Endothelial cell of hepatic sinusoid (primary cell): Measurements from ENCODE around the gene GOLGA7B.

Experiments used
- in situ Hi-C: cut with HindIII; loops from 2 replicates; pipeline ENCODE4 v1.10.0; 2017; ENCODE audit warnings: low sequenced_read_pairs

GOLGA7B gene

DNA sequence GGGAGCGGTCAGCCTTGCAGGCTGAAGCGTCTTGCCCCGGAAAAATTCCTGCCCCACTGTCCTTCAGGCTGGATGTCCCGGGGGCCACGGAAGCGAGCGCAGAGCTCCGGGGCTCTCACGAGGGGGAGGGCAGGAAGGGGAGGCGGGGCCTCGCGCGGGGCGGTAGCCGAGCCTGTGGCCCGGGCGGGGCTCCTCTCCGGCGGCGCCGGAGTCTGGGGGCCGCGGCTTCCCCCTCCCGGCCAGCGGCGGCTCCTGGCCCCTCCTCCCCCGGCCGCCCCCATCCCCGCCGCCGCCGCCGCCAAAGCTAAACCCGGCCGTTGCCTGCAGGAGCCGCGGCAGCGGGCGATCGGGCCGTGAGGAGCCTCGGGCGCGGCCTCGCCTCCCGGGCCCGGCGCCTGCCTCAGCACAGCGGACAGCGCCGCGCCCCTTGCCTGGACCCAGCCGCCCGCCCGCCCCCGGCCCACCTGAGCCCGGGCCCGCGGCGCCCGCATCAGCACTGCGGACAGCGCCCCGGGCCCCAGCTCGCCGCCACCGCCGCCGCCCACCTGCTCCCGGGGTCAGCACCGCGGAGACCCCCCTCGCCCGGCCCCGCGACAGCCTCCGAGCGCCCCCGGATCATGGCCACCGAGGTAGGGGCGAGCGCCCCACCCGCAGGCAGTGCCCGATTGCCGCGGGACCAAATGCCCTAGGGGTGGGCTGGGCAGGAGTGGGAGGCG, at the start of gene GOLGA7B:
Gene GOLGA7B (plus strand): TSS at position 157 of the 716 bp plus-strand sequence. CDS start 461 bp downstream, at position 618.
- in situ Hi-C loops, result no loop called here

GRCh38 chr10:97800474-97800873, 49.2 kb upstream of the GOLGA7B start:
- in situ Hi-C loops, result no loop called here

- in situ Hi-C loops, result no loop called here
These were observed 48.2 kb upstream of the GOLGA7B start for GRCh38 chr10:97801422-97801821.

DNA sequence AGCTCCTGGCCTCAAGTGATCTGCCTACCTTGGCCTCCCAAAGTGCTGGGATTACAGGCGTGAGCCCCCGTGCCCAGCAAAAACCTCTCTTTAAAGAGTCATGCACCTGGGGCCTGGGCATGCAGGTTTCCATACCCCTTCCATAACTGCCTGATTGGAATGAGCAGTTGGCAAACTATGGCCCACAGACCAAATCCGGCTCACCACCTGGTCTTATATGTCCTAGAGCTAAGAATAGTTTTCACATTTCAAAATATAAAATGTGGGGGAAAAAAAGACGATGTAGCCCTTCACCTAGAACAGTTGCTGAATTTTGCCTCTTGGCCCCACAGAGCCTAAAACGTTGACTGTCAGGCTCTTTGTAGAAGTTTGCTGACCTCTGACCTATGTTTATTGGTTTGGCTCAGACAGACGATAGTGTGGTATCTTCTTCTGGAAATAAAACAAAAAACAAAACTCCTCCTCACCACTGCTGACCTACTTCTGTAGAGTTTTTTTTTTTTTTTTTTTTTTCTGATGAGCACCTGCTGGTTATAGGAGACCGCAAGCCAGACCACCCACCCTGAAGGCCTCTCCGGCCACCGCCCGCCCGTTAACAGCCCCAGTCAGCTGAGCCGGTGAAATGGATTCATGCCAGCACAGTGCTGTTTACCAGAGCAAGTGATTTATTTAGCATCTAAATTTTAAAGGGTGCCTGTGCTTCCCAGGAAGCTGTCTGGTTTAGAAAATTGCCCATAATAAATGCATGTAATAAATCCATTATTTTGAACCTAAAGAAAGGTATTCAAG, 44.4 kb upstream of the GOLGA7B start:
- in situ Hi-C loops, result no loop called here

GRCh38 chr10:97805949-97806348, 43.7 kb upstream of the GOLGA7B start:
- in situ Hi-C loops, result no loop called here

DNA sequence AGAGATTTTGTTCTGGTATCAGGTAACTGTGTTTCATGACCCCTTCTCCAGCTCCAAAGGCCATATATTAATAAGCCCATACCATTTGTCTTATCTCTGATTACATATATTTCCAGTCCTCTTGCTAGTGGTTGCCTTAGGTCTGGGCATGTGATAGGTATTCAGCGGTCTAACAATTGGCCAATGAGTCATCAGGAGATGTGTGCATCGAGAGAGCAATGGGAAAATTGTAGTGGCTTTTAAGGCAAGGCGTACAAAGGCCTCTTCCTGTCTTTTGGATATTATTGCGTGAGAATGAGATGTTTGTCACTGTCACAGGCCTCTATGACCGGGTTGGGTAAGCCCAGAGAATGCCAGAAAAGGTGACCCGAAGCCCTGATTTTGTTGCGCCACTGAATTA, 39.2 kb upstream of the GOLGA7B start:
- in situ Hi-C loops, result no loop called here

GRCh38 chr10:97811958-97812357, 37.7 kb upstream of the GOLGA7B start:
- in situ Hi-C loops, result no loop called here

- in situ Hi-C loops, result no loop called here
These were observed 36.9 kb upstream of the GOLGA7B start for GRCh38 chr10:97812696-97813095.

DNA sequence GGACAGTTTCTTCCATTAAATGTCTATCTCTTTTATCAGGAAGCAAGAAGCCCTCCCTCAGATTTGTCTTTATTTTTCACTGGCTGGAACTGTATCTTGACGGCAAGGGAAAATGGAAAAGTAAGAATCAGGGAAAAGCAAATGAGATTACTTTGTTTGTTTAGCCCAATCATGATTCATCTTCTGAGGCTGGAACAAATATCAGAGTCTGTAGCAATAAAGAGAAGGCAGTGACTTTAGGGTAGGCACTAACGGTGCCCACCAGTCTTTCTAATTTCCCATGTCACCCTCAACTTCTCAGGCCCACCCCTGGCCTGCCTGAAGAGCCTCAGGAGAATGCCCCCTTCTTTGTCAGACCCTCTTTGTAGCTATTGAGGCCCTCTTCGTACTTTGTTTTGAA, 36.3 kb upstream of the GOLGA7B start:
- in situ Hi-C loops, result no loop called here

GRCh38 chr10:97814996-97815395, 34.6 kb upstream of the GOLGA7B start:
- in situ Hi-C loops, result no loop called here

- in situ Hi-C loops, result no loop called here
These were observed 33.0 kb upstream of the GOLGA7B start for GRCh38 chr10:97816609-97817008.

- in situ Hi-C loops, result no loop called here
These were observed 31.1 kb upstream of the GOLGA7B start for GRCh38 chr10:97818572-97818971.

DNA sequence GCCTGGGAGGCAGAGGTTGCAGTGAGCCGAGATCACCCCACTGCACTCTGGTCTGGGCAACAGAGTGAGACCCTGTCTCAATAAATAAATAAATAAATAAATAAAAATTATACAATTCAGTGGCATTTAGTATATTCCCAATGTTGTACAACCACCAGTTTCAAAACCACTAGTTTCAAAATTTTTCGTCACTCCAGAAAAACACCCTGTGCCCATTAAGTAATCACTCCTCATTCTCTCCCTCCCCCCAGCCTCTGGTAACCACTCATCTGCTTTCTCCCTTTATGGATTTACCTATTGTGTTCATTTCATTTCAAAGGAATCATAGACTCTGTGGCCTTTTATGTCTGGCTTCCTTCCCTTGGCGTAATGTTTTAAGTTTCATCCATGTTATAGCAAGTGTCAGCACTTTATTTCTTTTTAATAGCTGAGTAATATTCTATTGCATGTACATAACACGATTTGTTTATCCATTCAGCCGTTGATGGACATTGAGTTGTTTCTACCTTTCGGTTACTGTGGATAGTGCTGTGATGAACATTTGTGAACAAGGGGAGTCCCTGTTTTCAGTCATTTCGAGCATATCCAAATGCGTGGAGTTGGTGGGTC, 29.4 kb upstream of the GOLGA7B start:
- in situ Hi-C loops, result no loop called here

DNA sequence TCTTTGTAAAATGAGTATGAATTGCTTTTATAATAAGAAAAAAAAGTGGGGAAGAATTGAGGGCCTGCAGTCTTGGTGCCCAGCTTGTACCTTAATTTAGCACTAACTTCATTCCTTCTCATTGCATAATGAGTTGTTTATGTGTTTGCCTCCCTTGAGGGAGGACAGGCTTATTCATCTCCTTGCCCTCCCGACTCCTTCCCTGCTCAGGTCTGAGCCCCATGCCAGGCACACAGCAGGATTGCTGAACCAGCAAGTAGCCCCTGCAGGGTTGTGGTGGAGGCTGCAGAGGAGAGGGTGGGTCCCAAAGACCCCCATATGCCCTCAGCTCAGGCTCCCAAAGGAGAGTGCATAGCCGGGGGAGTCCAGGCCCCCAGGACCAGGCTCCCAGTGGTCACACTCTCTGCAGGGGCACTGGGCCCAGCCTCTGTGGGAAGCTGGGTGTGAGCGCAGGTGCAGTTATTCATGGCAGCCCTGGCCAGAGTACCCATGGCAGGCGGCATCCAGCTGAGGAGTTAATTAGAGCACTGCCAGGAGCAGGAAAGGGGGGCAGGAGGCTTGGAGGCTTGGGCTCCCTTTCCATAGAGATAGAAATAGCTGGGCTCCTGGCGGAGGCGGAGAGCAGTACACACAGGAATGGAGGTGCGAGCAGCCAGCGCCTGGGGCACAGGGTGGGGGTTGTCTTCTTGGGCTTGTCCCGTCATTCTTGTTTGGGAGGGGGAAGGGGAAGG, 28.2 kb upstream of the GOLGA7B start:
- in situ Hi-C loops, result no loop called here

DNA sequence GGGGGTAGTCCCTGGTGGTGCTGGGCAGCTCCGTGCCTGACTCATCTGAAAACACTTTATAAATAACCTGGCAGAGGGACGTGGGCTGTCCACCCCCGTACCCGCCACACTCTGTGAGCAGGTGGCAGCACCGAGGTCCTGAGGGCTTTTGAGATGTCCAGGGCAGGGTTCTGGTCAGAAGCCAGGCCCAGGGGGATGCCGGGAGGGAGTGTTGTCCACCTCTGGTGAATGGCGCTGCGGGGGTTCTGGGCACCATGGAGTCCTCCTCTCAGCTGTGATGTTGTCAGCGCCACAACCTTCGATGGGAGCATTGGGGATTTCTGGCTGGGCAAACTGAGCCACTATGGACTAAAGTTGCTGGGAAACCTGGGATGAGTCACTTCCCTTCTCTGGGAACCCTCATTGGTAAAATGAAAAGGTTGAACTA, 27.4 kb upstream of the GOLGA7B start:
- in situ Hi-C loops, result no loop called here

GRCh38 chr10:97823734-97824133, 25.9 kb upstream of the GOLGA7B start:
- in situ Hi-C loops, result no loop called here

- in situ Hi-C loops, result no loop called here
These were observed 24.5 kb upstream of the GOLGA7B start for GRCh38 chr10:97825020-97825760.

- in situ Hi-C loops, result no loop called here
These were observed 22.8 kb upstream of the GOLGA7B start for GRCh38 chr10:97826892-97827291.

DNA sequence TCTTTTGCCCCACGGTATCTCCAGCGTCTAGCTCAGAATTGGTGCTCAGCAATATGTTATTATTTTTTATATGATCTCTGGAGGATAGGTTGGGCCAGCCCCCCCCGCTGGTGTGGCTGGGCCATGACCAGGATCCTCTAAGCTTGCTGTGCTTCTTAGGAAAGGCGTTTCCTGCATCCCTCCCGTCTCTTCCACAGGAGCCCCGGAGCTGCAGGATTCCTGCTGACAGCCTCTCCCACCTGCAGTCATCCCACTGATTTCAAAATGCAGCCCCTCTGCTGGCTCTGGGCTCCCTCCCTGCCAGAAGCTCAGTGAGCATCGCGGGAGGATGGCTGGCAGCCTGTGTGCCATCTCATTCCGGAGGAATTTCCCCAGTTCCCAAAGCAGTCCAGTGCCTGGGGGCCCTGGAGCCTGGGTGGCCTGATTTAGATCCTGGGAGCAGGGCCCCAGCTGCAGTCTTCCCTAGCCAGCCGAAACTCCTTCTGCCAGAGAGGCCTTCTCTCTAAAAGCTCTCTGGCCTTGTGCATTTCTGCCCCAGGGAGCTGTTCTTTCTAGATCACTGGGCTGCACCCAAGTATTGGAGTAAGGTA, 21.8 kb upstream of the GOLGA7B start:
- in situ Hi-C loops, result no loop called here

DNA sequence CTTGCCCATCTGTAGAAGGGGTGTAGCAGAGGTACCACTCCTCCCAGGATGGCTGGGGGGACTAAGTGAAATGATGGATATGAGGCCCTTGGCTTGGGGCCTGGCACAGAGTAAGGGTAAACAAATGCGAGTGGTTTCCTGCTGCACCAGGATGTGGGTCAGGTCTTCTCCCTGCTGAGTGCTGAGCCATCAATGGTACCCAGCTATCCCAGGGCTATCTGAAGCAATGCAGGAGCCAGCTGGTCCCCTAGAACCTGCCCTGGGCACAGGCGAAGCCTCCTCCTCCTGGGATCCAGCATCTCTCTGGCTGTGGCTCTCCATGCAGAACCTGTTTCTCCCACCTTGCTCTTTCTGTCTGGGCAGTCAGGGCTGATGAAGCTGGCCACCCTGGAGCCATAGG, 20.9 kb upstream of the GOLGA7B start:
- in situ Hi-C loops, result no loop called here
